Rectal smooth muscle tissue (tissue), 1 donor: ENCODE measurements around the gene MKRN1.
"Not testable (repeated sequence)": the region's sequence is repeated elsewhere in the genome, so short reads cannot be mapped to it uniquely, and the experiment has no call there.

Source experiments
- H3K27ac ChIP-seq: one replicate; pipeline ENCODE4 v1.7.0; 2013; ENCODE audit warnings: low read depth, low read length, inconsistent platforms
- H3K27me3 ChIP-seq: one replicate; pipeline ENCODE4 v1.7.0; 2013; ENCODE audit warnings: low read length; ENCODE audit not compliant: control insufficient read depth, insufficient read depth
- H3K36me3 ChIP-seq: one replicate; pipeline ENCODE4 v1.7.0; 2013; ENCODE audit warnings: low read length; ENCODE audit not compliant: control insufficient read depth, insufficient read depth
- H3K4me1 ChIP-seq: one replicate; pipeline ENCODE4 v1.7.0; 2013; ENCODE audit warnings: low read length; ENCODE audit not compliant: control insufficient read depth, insufficient read depth
- H3K4me3 ChIP-seq: one replicate; pipeline ENCODE4 v1.7.0; 2013; ENCODE audit warnings: low read length
- H3K9ac ChIP-seq: one replicate; pipeline ENCODE4 v1.7.0; 2013; ENCODE audit warnings: low read length

The MKRN1 gene

GRCh38 chr7:140506788-140507464, 27.6 kb upstream of the MKRN1 start:
- Histone ChIP-seq H3K27ac (peak overlapping the region; percentile 85), H3K27me3 (no peaks in the 10 kb centered on the region), H3K4me1 (peaks cover 16% of the 10 kb centered on the region), H3K9ac (no peak overlapping the region), H3K4me3 (peak overlapping the region; percentile 10), H3K36me3 (no peaks in the 10 kb centered on the region)

GRCh38 chr7:140501966-140502365, 22.7 kb upstream of the MKRN1 start:
- Histone ChIP-seq H3K27ac (no peak overlapping the region), H3K4me3 (no peak overlapping the region), H3K4me1 (peaks cover 8% of the 10 kb centered on the region), H3K27me3 (no peaks in the 10 kb centered on the region), H3K36me3 (no peaks in the 10 kb centered on the region), H3K9ac (no peak overlapping the region)

GRCh38 chr7:140497807-140498206, 18.5 kb upstream of the MKRN1 start:
- not testable (repeated sequence) for H3K27me3 ChIP-seq, H3K4me3 ChIP-seq, H3K36me3 ChIP-seq, H3K4me1 ChIP-seq, H3K27ac ChIP-seq, H3K9ac ChIP-seq

- Histone ChIP-seq H3K27ac (no peak overlapping the region), H3K27me3 (no peaks in the 10 kb centered on the region), H3K4me3 (no peak overlapping the region), H3K4me1 (no peaks in the 10 kb centered on the region), H3K36me3 (no peaks in the 10 kb centered on the region), H3K9ac (no peak overlapping the region)
Observed at GRCh38 chr7:140497241-140497769, 18.0 kb upstream of the MKRN1 start.

- no peak overlapping the region for H3K27ac ChIP-seq
Observed at GRCh38 chr7:140495514-140496097, 16.3 kb upstream of the MKRN1 start.

GRCh38 chr7:140494867-140495266, 15.6 kb upstream of the MKRN1 start:
- H3K4me3 ChIP-seq, result no peak overlapping the region
- no peak overlapping the region for H3K9ac ChIP-seq
- no peaks in the 10 kb centered on the region for H3K4me1 ChIP-seq
- H3K27ac ChIP-seq, result no peak overlapping the region
- no peaks in the 10 kb centered on the region for H3K27me3 ChIP-seq
- H3K36me3 ChIP-seq, result no peaks in the 10 kb centered on the region

More at GRCh38 chr7:140495514-140496097, 16.3 kb upstream of the MKRN1 start:
- no peaks in the 10 kb centered on the region for H3K36me3 ChIP-seq
- H3K27me3 ChIP-seq, result no peaks in the 10 kb centered on the region
- no peak overlapping the region for H3K9ac ChIP-seq
- no peaks in the 10 kb centered on the region for H3K4me1 ChIP-seq
- H3K4me3 ChIP-seq, result no peak overlapping the region

GRCh38 chr7:140489026-140489359, 9.7 kb upstream of the MKRN1 start:
- H3K4me3 ChIP-seq, result no peak overlapping the region
- no peak overlapping the region for H3K27ac ChIP-seq
- no peaks in the 10 kb centered on the region for H3K27me3 ChIP-seq
- no peaks in the 10 kb centered on the region for H3K4me1 ChIP-seq
- H3K36me3 ChIP-seq, result no peaks in the 10 kb centered on the region
- H3K9ac ChIP-seq, result no peak overlapping the region

GRCh38 chr7:140485500-140486265, 6.4 kb upstream of the MKRN1 start:
- no peaks in the 10 kb centered on the region for H3K4me1 ChIP-seq
- H3K36me3 ChIP-seq, result no peaks in the 10 kb centered on the region
- H3K9ac ChIP-seq, result no peak overlapping the region
- no peak overlapping the region for H3K4me3 ChIP-seq
- H3K27ac ChIP-seq, result no peak overlapping the region
- no peaks in the 10 kb centered on the region for H3K27me3 ChIP-seq

- Histone ChIP-seq H3K27ac (no peak overlapping the region), H3K4me1 (no peaks in the 10 kb centered on the region), H3K9ac (no peak overlapping the region), H3K27me3 (no peaks in the 10 kb centered on the region), H3K4me3 (no peak overlapping the region), H3K36me3 (no peaks in the 10 kb centered on the region)
Observed at GRCh38 chr7:140484951-140485499, 5.7 kb upstream of the MKRN1 start.

GRCh38 chr7:140484479-140484878, 5.2 kb upstream of the MKRN1 start:
- no peaks in the 10 kb centered on the region for H3K27me3 ChIP-seq
- H3K9ac ChIP-seq, result no peak overlapping the region
- no peak overlapping the region for H3K27ac ChIP-seq
- H3K4me1 ChIP-seq, result peaks cover 3% of the 10 kb centered on the region
- H3K4me3 ChIP-seq, result no peak overlapping the region
- no peaks in the 10 kb centered on the region for H3K36me3 ChIP-seq

GRCh38 chr7:140479739-140480084, 407 bp upstream of the MKRN1 start:
- no peaks in the 10 kb centered on the region for H3K36me3 ChIP-seq
- H3K4me3 ChIP-seq, result peak overlapping the region; percentile 85
- H3K27me3 ChIP-seq, result no peaks in the 10 kb centered on the region
- no peak overlapping the region for H3K9ac ChIP-seq
- H3K4me1 ChIP-seq, result peaks cover 5% of the 10 kb centered on the region
- H3K27ac ChIP-seq, result peak overlapping the region; percentile 90

GRCh38 chr7:140478246-140479061, 851 bp downstream of the MKRN1 start:
- Histone ChIP-seq H3K27ac (peak overlapping the region; percentile 90), H3K9ac (peak overlapping the region; percentile 70), H3K4me1 (peaks cover 5% of the 10 kb centered on the region), H3K27me3 (no peaks in the 10 kb centered on the region), H3K4me3 (peak overlapping the region; percentile 85), H3K36me3 (no peaks in the 10 kb centered on the region)
